Hepatocyte (in vitro differentiated cells): Measurements from ENCODE around the gene SLC66A2. TPM values are rescaled to one million over a fixed set of nuclear protein-coding genes. Genes with fewer than 3 reads are reported as not detected.

ENCODE experiments used
- DNase-seq: peaks from one replicate; pipeline ENCODE4 v3.0.0-alpha.2; 2016; ENCODE audit warnings: low spot score
- H2AFZ ChIP-seq: fragments of 200-600 bp; sonication (generic); 2 replicates; pipeline ENCODE4 v1.6.0; 2016; ENCODE audit warnings: antibody characterized with exemption, mild to moderate bottlenecking
- H3K27ac ChIP-seq: fragments of 200-600 bp; sonication (generic); 2 replicates; pipeline ENCODE4 v1.5.1; 2016; ENCODE audit warnings: mild to moderate bottlenecking
- H3K27me3 ChIP-seq: fragments of 200-600 bp; sonication (generic); 2 replicates; pipeline ENCODE4 v1.6.1; 2016
- H3K36me3 ChIP-seq: fragments of 200-600 bp; sonication (generic); replicated peaks from 2 replicates; pipeline ENCODE4 v1.5.1; 2016; ENCODE audit warnings: low read depth; ENCODE audit not compliant: insufficient read depth
- H3K4me1 ChIP-seq: fragments of 200-600 bp; sonication (generic); 2 replicates; pipeline ENCODE4 v1.5.1; 2016; ENCODE audit warnings: mild to moderate bottlenecking, moderate library complexity; ENCODE audit not compliant: insufficient read depth
- H3K4me2 ChIP-seq: fragments of 200-600 bp; sonication (generic); 2 replicates; pipeline ENCODE4 v1.6.0; 2016
- H3K4me3 ChIP-seq: fragments of 200-600 bp; sonication (generic); 2 replicates; pipeline ENCODE4 v1.5.1; 2016; ENCODE audit warnings: mild to moderate bottlenecking
- H3K79me2 ChIP-seq: fragments of 200-600 bp; sonication (generic); 2 replicates; pipeline ENCODE4 v1.6.0; 2017; ENCODE audit warnings: mild to moderate bottlenecking
- H3K9me2 ChIP-seq: fragments of 200-600 bp; sonication (generic); replicated peaks from 2 replicates; pipeline ENCODE4 v1.6.0; 2017; ENCODE audit warnings: mild to moderate bottlenecking; ENCODE audit not compliant: insufficient read depth
- H3K9me3 ChIP-seq: fragments of 200-600 bp; sonication (generic); 2 replicates; pipeline ENCODE4 v1.5.1; 2016; ENCODE audit warnings: low read depth, mild to moderate bottlenecking
- H4K20me1 ChIP-seq: fragments of 200-600 bp; sonication (generic); 2 replicates; pipeline ENCODE4 v1.6.0; 2016; ENCODE audit warnings: mild to moderate bottlenecking; ENCODE audit not compliant: insufficient read depth, poor library complexity, severe bottlenecking
- EZH2 ChIP-seq: fragments of 200-600 bp; sonication (generic); IDR thresholded peaks from 2 replicates; pipeline ENCODE4 v1.6.1; 2016; ENCODE audit warnings: antibody characterized with exemption, mild to moderate bottlenecking, borderline replicate concordance
- EZH2phosphoT487 ChIP-seq: fragments of 200-600 bp; sonication (generic); IDR thresholded peaks from one replicate; pipeline ENCODE4 v1.6.1; 2018; ENCODE audit warnings: antibody characterized with exemption, mild to moderate bottlenecking, low read depth, moderate library complexity; ENCODE audit not compliant: unreplicated experiment, severe bottlenecking
- WGBS: methylation state at CpG from one replicate; pipeline ENCODE4 v1.1.6; 2016; ENCODE audit warnings: low lambda C conversion rate; ENCODE audit errors: missing lambda C conversion rate; 5-methylcytosine and 5-hydroxymethylcytosine counted together
- polyA plus RNA-seq: library from polyadenylated mRNA; unstranded; fragments of >200 nt; fragmentation: Nextera tagmentation; extraction: Ambion mirVana; gene quantifications from 2 replicates; pipeline ENCODE4 v1.2.1, GENCODE V29; 2016
- total RNA-seq: library from RNA; depleted of rRNA; stranded (reverse); fragments of >200 nt; gene quantifications from 2 replicates; pipeline ENCODE4 v1.2.3, GENCODE V29; 2014
- TF ChIP-seq, protein P1 (sequence below): fragments of 200-600 bp; sonication (generic); IDR thresholded peaks from 2 replicates; pipeline ENCODE4 v1.5.1; 2016; ENCODE audit warnings: antibody characterized with exemption, mild to moderate bottlenecking; ENCODE audit not compliant: poor library complexity

SLC66A2 gene
- total and polyA plus RNA-seq, 2 experiments from 2014 or later, result 31.1 to 36.5 TPM

GRCh38 chr18:79986726-79987125, 35.3 kb upstream of the SLC66A2 start:
- Histone ChIP-seq H3K4me3 (no peak overlapping the region), H3K4me2 (peak overlapping the region; percentile 79), H3K9me3 (no peaks in the 10 kb centered on the region), H3K27ac (no peak overlapping the region), H3K79me2 (peaks cover 68% of the 10 kb centered on the region), H3K27me3 (no peaks in the 10 kb centered on the region), H3K4me1 (peaks cover 13% of the 10 kb centered on the region), H3K9me2 (no peaks in the 10 kb centered on the region), H2AFZ (no peak overlapping the region), H4K20me1 (peaks cover 53% of the 10 kb centered on the region), H3K36me3 (no peaks in the 10 kb centered on the region)
- no peak for TF ChIP-seq EZH2
- TF ChIP-seq, protein P1, sequence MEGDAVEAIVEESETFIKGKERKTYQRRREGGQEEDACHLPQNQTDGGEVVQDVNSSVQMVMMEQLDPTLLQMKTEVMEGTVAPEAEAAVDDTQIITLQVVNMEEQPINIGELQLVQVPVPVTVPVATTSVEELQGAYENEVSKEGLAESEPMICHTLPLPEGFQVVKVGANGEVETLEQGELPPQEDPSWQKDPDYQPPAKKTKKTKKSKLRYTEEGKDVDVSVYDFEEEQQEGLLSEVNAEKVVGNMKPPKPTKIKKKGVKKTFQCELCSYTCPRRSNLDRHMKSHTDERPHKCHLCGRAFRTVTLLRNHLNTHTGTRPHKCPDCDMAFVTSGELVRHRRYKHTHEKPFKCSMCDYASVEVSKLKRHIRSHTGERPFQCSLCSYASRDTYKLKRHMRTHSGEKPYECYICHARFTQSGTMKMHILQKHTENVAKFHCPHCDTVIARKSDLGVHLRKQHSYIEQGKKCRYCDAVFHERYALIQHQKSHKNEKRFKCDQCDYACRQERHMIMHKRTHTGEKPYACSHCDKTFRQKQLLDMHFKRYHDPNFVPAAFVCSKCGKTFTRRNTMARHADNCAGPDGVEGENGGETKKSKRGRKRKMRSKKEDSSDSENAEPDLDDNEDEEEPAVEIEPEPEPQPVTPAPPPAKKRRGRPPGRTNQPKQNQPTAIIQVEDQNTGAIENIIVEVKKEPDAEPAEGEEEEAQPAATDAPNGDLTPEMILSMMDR, result no peak
- TF ChIP-seq EZH2phosphoT487, result no peak
- no peak for DNase-seq
- WGBS, result 75% methylated on average over 7 of the region's 7 CpGs

GRCh38 chr18:79985172-79985571, 33.7 kb upstream of the SLC66A2 start:
- DNase-seq, result no peak
- Histone ChIP-seq H3K4me2 (no peak overlapping the region), H3K4me3 (no peak overlapping the region), H3K79me2 (peaks cover 84% of the 10 kb centered on the region), H3K36me3 (no peaks in the 10 kb centered on the region), H3K9me2 (no peaks in the 10 kb centered on the region), H3K4me1 (peaks cover 13% of the 10 kb centered on the region), H2AFZ (no peak overlapping the region), H3K27me3 (no peaks in the 10 kb centered on the region), H3K9me3 (no peaks in the 10 kb centered on the region), H4K20me1 (peaks cover 68% of the 10 kb centered on the region), H3K27ac (no peak overlapping the region)
- TF ChIP-seq, protein P1, result no peak
- 96% methylated on average over 12 of the region's 12 CpGs for WGBS

- peaks cover 94% of the 10 kb centered on the region for H3K79me2 ChIP-seq
- no peak overlapping the region for H3K4me2 ChIP-seq
- no peak overlapping the region for H3K4me3 ChIP-seq
- H3K36me3 ChIP-seq, result no peaks in the 10 kb centered on the region
- H4K20me1 ChIP-seq, result peaks cover 79% of the 10 kb centered on the region
- TF ChIP-seq, protein P1, result no peak
- TF ChIP-seq EZH2 (no peak), EZH2phosphoT487 (no peak)
- no peak for DNase-seq
- no peak overlapping the region for H3K27ac ChIP-seq
- H3K27me3 ChIP-seq, result no peaks in the 10 kb centered on the region
- H3K4me1 ChIP-seq, result peaks cover 9% of the 10 kb centered on the region
- no peak overlapping the region for H2AFZ ChIP-seq
- WGBS, result 99% methylated on average over 7 of the region's 7 CpGs
- no peaks in the 10 kb centered on the region for H3K9me3 ChIP-seq
- no peaks in the 10 kb centered on the region for H3K9me2 ChIP-seq
Measured at GRCh38 chr18:79983793-79984192, 32.3 kb upstream of the SLC66A2 start.

- H3K9me2 ChIP-seq, result no peaks in the 10 kb centered on the region
- H3K4me2 ChIP-seq, result no peak overlapping the region
- H2AFZ ChIP-seq, result no peak overlapping the region
- no peaks in the 10 kb centered on the region for H3K36me3 ChIP-seq
- peaks cover 99% of the 10 kb centered on the region for H3K79me2 ChIP-seq
- H3K4me1 ChIP-seq, result peaks cover 9% of the 10 kb centered on the region
- H3K9me3 ChIP-seq, result no peaks in the 10 kb centered on the region
- peaks cover 85% of the 10 kb centered on the region for H4K20me1 ChIP-seq
- H3K27me3 ChIP-seq, result no peaks in the 10 kb centered on the region
- H3K4me3 ChIP-seq, result no peak overlapping the region
- TF ChIP-seq, protein P1, result no peak
- TF ChIP-seq EZH2phosphoT487 (no peak), EZH2 (no peak)
- WGBS, result 98% methylated on average over 4 of the region's 4 CpGs
- DNase-seq, result no peak
- H3K27ac ChIP-seq, result no peak overlapping the region
Measured at GRCh38 chr18:79983253-79983652, 31.8 kb upstream of the SLC66A2 start.
